Measurements from ENCODE around the gene LRRC4C. TPM values are rescaled to one million over a fixed set of nuclear protein-coding genes. Genes with fewer than 3 reads are reported as not detected.

The LRRC4C gene
- total RNA-seq, 4 donors from 2014 or later = 0.40 to 1.7 TPM; not detected in 2

- Histone ChIP-seq H3K36me3 (no peaks in the 10 kb centered on the region), H3K9me3 (no peaks in the 10 kb centered on the region), H3K4me1 (no peaks in the 10 kb centered on the region), H3K4me3 (no peak overlapping the region), H3K27me3 (no peaks in the 10 kb centered on the region), H3K27ac (no peak overlapping the region)
- DNase-seq = no peak
- TF ChIP-seq CTCF (IDR thresholded peaks at IDR 0.05) = no peak
- no peak for TF ChIP-seq POLR2A (IDR thresholded peaks at IDR 0.05)
Observed at GRCh38 chr11:40149721-40150120, 1309.7 kb downstream of the LRRC4C start.

GRCh38 chr11:40140560-40140959 lies 1318.9 kb downstream of the LRRC4C start:
- no peaks in the 10 kb centered on the region for H3K4me1 ChIP-seq
- TF ChIP-seq POLR2A (IDR thresholded peaks at IDR 0.05) (no peak), CTCF (IDR thresholded peaks at IDR 0.05) (no peak)
- H3K27ac ChIP-seq = no peak overlapping the region
- no peak overlapping the region for H3K4me3 ChIP-seq
- no peak for DNase-seq
- no peaks in the 10 kb centered on the region for H3K36me3 ChIP-seq
- H3K9me3 ChIP-seq = no peaks in the 10 kb centered on the region
- H3K27me3 ChIP-seq = no peaks in the 10 kb centered on the region

- H3K27me3 ChIP-seq = no peaks in the 10 kb centered on the region
- H3K27ac ChIP-seq = no peak overlapping the region
- TF ChIP-seq CTCF (IDR thresholded peaks at IDR 0.05) = no peak
- TF ChIP-seq POLR2A (IDR thresholded peaks at IDR 0.05) = no peak
- DNase-seq = no peak
- H3K36me3 ChIP-seq = no peaks in the 10 kb centered on the region
- H3K4me3 ChIP-seq = no peak overlapping the region
- no peaks in the 10 kb centered on the region for H3K4me1 ChIP-seq
- no peaks in the 10 kb centered on the region for H3K9me3 ChIP-seq
Observed at GRCh38 chr11:40139536-40139935, 1319.9 kb downstream of the LRRC4C start.

- TF ChIP-seq CTCF (IDR thresholded peaks at IDR 0.05) = no peak
- no peaks in the 10 kb centered on the region for H3K4me1 ChIP-seq
- no peak overlapping the region for H3K27ac ChIP-seq
- no peaks in the 10 kb centered on the region for H3K36me3 ChIP-seq
- no peaks in the 10 kb centered on the region for H3K9me3 ChIP-seq
- H3K27me3 ChIP-seq = no peaks in the 10 kb centered on the region
- H3K4me3 ChIP-seq = no peak overlapping the region
- DNase-seq = no peak
Observed at GRCh38 chr11:40139066-40139465, 1320.4 kb downstream of the LRRC4C start.

GRCh38 chr11:40134820-40135570 lies 1324.5 kb downstream of the LRRC4C start:
- no peaks in the 10 kb centered on the region for H3K9me3 ChIP-seq
- DNase-seq = no peak
- H3K4me1 ChIP-seq = no peaks in the 10 kb centered on the region
- H3K4me3 ChIP-seq = no peak overlapping the region
- H3K27me3 ChIP-seq = no peaks in the 10 kb centered on the region
- H3K36me3 ChIP-seq = no peaks in the 10 kb centered on the region
- no peak overlapping the region for H3K27ac ChIP-seq
- TF ChIP-seq CTCF (IDR thresholded peaks at IDR 0.05) = no peak
- no peak for TF ChIP-seq POLR2A (IDR thresholded peaks at IDR 0.05)

All from Peyer's patch (tissue), 4 donors.